Adipose tissue (tissue), 3 donors: ENCODE measurements around the gene RPS25. TPM values are rescaled to one million over a fixed set of nuclear protein-coding genes. Genes with fewer than 3 reads are reported as not detected.
"Not testable (repeated sequence)": the region's sequence is repeated elsewhere in the genome, so short reads cannot be mapped to it uniquely, and the experiment has no call there.

Experiments used
- H3K27ac ChIP-seq: one replicate; pipeline ENCODE4 v1.5.1; 2013; ENCODE audit warnings: low read depth, low read length
- whole genome bisulfite sequencing, 3 donors: extraction: QIAGEN DNeasy Blood & Tissue Kit; methylation state at CpG; one replicate each; pipeline ENCODE4 v1.1.7; 2013; 5-methylcytosine and 5-hydroxymethylcytosine counted together
- polyA plus RNA-seq, 3 donors: library from polyadenylated mRNA; stranded (reverse); fragments of 200-250 nt; gene quantifications; one replicate each; pipeline ENCODE4 v1.2.3, GENCODE V29; 2013
- donor health status: healthy with polysubstance abuse.
- donor health status: Bipolar disorder and iron deficiency.
- donor health status: healthy.

RPS25 gene
- polyA plus RNA-seq, 3 donors = 1,274 to 4,411 (median 1,949) TPM

DNA sequence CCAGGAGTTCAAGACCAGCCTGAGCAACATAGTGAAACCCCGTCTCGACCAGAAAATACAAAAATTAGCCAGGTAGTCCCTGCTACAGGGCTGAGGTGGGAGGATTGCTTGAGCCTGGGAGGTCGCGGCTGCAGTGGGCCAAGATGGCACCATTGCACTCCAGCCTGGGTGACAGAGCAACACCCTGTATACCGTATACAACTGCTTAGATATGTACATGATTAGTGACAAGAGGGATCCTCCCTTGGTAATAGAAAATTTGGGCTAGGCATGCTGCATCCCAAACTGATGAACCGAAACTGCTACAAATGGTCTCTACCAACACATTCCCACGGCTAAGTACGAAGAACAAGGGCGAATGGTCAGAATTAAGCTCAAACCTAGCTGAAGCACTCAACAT, 24.8 kb upstream of the RPS25 start:
- 83 to 91% (median 91%) methylated on average over 9 of the region's 9 CpGs for WGBS, 3 donors
- no peak overlapping the region for H3K27ac ChIP-seq

DNA sequence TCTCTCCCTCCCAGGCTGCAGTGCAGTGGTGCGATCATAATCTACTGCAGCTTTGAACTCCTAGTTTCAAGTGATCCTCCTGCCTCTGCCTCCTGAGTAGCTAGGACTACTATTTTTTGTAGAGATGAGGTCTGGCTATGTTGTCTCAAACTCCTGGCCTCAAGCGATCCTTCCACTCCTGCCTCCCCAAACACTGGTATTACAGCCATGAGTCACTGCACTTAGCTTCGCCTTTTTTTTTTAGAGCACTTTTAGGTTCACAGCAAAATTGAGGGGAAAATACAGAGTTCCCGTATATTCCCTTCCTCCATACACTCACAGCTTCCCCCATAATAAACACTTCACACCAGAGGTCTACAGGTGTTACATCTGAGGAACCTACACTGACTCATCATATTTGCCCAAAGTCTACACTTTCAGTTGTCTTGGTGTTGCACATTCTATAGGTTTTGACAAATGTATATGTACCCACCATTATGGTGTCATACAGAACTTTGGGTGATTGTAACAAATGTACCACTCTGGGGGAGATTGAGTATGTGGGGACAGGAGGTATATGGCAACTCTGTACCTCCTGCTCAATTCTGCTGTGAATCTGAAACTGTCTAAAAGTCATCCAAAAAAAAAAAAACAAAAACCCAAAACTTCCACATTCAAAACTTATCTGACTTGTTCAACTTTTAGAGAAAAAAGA, 23.8 kb upstream of the RPS25 start:
- WGBS, 3 donors = 90 to 95% (median 91%) methylated on average over 4 of the region's 4 CpGs

GRCh38 chr11:119039471-119039870, 21.3 kb upstream of the RPS25 start:
- H3K27ac ChIP-seq = not testable (repeated sequence)
- whole genome bisulfite sequencing, 3 donors = 19 to 63% (median 25%) methylated on average over 7 to 11 of the region's 11 CpGs

More for the DNA sequence above, 23.8 kb upstream of the RPS25 start:
- H3K27ac ChIP-seq = no peak overlapping the region

DNA sequence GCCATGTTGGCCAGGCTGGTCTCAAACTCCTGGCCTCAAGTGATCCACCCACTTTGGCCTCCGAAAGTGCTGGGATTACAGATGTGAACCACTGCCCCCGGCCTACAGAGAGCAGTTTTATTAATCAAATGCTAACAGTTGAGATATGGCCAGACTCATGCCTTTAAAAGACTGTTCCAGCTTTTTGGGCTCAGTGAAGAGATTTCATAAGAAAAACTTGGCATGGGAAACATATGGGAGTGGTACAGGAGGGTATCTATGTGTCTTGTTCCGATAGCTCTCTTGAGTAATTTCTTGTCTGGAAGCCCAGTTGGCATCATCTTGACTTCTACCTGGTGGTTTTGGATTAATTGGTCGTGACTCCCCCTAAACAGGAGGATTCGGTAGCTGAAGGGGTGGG, 20.7 kb upstream of the RPS25 start:
- WGBS, 3 donors = 74 to 85% (median 82%) methylated on average over 5 of the region's 5 CpGs
- no peak overlapping the region for H3K27ac ChIP-seq

DNA sequence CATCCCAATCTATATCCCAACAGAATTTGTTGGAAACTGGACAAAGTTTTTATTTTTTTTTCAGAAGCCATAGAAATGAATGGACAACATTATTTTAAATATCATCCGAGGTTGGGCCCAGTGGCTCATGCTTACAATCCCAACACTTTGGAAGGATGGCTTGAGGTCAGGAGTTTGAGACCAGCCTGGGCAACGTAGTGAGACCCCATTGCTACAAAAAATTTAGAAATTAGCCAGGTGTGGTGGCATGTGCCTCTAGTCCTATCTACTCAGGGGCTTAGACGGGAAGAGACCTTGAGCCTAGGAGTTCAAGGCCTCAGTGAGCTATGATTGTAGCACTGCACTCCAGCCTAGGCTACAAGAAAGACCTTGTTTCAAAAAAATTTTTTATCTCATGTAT, 16.7 kb upstream of the RPS25 start:
- 77 to 93% (median 90%) methylated on average over 3 of the region's 3 CpGs for WGBS, 3 donors
- H3K27ac ChIP-seq = no peak overlapping the region

DNA sequence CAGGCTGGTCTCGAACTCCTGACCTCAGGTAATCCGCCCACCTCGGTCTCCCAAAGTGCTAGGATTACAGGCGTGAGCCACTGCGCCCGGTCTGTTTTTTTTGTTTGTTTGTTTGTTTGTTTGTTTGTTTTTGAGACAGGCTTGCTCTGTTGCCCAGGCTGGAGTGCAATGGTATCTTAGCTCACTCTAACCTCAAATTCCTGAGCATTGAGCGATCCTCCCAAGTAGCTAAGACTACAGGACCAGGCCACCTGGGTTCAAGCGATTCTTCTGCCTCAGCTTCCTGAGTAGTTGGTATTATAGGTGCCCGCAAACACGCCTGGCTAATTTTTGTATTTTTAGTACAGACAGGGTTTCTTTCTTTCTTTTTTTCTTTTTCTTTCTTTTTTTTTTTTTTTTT, 15.3 kb upstream of the RPS25 start:
- WGBS, 3 donors = 83 to 96% (median 88%) methylated on average over 10 of the region's 10 CpGs
- not testable (repeated sequence) for H3K27ac ChIP-seq

- 77 to 88% (median 80%) methylated on average over 8 to 9 of the region's 9 CpGs for WGBS, 3 donors
- H3K27ac ChIP-seq = no peak overlapping the region
These were observed 13.8 kb upstream of the RPS25 start for GRCh38 chr11:119031912-119032280.

DNA sequence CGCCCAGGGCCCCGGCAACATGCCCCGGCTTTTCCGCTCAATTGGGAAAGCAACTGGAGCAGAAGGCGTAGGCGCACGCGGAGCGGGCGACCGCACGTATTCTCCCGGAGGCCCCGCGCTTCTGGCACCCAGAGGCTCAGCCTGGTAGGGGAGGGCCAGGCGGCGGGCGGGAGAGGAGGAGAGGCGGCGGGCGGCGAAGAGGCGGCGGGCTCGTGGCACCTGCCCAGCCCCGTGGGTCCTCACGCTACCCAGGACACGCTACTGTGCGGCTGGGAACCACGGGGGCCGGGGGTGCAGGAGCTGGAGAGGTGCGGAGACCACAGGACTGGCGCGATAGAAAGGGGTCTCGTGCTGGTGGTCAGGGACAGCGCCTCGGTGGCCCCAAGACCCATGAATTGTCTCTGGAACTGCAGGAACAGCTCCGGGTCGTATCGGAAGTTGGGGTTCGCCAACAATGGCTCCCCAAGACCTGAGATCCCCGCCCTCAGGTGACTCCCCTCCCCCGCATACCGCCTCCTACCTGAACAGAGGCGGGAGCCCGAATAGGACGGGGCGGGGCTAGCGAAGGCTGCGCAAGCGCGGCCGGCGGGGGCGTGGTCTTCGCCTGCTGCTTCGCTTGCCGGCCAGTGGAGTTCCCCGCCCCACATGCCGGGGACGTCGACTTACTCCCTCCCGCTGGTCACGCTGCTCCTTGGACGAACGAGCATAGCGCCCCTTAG, 12.3 kb upstream of the RPS25 start, which contains the start of gene SLC37A4:
Gene SLC37A4 (minus strand): TSS at position 549 of the 719 bp plus-strand sequence.
- no peak within 1 kb of the TSS for H3K27ac ChIP-seq
- 0 to 1% (median 0%) methylated on average over 58 to 67 of the region's 67 CpGs for WGBS, 3 donors

DNA sequence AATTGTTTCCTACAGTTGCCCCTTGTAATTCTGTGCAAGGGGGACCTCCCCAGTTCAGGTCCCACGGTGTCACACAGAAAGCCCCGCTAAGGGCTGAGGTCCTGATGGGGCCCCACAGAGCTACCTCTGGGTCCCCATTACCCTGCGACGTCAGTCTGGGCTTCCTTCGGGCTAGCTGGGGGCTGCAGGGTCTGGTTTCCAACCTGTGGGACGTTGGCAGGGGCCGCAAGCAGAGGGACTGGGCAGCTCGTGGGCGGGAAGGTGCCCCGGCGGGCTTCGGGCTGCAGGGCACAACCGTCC, 11.8 kb upstream of the RPS25 start:
- 1 to 7% (median 3%) methylated on average over 13 of the region's 13 CpGs for WGBS, 3 donors

DNA sequence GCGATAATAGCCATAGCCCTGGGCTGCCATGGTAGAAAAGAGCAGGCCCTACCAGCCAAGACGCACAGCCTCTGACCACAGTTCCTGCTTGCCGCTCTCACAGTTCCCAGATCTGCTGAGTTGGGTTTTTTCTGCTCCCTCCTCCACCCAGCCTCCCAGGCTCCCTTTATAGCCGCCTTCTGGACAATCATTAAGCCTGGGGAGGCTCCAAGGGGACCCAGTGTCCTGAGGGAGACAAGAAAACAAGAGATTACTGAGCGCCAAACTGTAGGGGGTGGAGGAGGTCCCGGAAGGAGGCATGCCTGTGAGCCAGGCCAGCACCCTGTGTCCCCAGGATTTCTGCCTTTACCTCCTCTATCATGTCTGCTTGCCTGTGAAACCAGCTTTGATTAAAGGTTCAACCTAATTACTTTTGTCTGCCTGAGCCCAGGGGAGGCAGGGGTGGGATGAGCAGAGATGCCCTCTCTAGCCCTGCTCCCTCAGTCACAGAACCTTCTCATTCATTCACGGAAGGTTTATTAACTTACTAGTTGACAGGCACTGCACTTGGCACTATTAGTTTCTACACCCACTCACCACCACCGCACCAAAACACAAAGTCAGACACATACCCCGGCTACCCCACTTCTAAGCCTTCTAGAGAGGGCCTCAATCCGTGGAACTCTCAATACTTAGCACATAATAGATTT, 11.3 kb upstream of the RPS25 start:
- no peak overlapping the region for H3K27ac ChIP-seq
- 23 to 60% (median 58%) methylated on average over 10 of the region's 10 CpGs for WGBS, 3 donors

More for the DNA sequence above, 11.8 kb upstream of the RPS25 start:
- no peak overlapping the region for H3K27ac ChIP-seq

DNA sequence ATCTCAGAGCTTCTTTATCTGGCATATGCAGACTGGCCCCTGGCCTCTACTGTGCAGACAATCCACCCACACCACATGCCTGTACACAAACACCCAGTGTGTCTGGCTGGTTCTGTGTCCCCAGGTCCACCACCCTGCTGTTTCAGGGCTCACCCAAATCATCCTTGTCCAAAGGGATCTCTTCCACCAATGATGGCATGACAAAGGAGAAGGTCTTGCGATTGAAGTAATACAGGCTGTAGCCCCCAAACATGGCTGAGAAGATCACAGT, 10.9 kb upstream of the RPS25 start:
- H3K27ac ChIP-seq = no peak overlapping the region
- WGBS, 3 donors = 31 to 94% (median 89%) methylated on average over 1 of the region's 1 CpG

DNA sequence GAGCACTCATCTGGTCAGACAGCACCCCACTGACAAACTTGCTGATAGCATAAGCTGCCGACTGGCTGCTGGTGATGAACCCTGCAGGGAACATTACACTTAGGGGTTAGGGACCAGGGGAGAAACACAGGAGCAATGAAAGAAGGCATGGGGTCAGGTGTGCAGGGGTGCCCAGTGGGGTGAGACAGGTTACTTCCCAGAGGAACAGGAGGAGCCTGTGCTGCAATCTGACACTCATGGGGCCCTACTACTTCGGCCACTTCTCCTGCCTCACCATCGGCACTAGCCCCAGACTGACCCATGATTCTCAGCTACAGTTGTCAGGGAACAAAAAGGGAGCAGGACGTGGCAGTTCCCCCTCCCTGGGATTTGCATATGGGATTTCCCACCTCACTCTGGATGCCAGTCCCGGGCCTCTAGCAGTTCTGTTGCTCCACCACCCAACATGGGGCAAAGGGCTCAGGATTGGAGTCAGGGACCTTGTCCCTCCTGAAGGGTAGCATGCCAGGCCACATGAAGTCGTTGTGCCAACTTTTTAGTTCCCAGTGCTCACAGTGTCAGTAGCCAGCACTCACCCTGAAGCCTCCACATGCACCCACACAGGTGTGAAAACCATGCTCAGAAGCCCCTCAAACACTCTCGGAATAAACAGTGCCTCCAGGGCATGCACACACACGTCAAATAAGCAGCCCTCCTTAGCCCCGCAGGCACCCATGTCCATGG, 10.4 kb upstream of the RPS25 start:
- WGBS, 3 donors = 50 to 85% (median 81%) methylated on average over 9 of the region's 9 CpGs
- H3K27ac ChIP-seq = no peak overlapping the region

GRCh38 chr11:119027561-119028345, 9.6 kb upstream of the RPS25 start:
- no peak overlapping the region for H3K27ac ChIP-seq
- WGBS, 3 donors = 93 to 96% (median 95%) methylated on average over 9 of the region's 9 CpGs

GRCh38 chr11:119026970-119027369, 8.8 kb upstream of the RPS25 start:
- no peak overlapping the region for H3K27ac ChIP-seq
- 61 to 100% (median 94%) methylated on average over 2 of the region's 2 CpGs for WGBS, 3 donors

- WGBS, 3 donors = 86 to 88% (median 87%) methylated on average over 16 of the region's 16 CpGs
- H3K27ac ChIP-seq = no peak overlapping the region
These were observed 8.0 kb upstream of the RPS25 start for GRCh38 chr11:119025978-119026766.

- no peak overlapping the region for H3K27ac ChIP-seq
- 85 to 93% (median 91%) methylated on average over 5 of the region's 5 CpGs for WGBS, 3 donors
These were observed 7.4 kb upstream of the RPS25 start for GRCh38 chr11:119025541-119025940.

DNA sequence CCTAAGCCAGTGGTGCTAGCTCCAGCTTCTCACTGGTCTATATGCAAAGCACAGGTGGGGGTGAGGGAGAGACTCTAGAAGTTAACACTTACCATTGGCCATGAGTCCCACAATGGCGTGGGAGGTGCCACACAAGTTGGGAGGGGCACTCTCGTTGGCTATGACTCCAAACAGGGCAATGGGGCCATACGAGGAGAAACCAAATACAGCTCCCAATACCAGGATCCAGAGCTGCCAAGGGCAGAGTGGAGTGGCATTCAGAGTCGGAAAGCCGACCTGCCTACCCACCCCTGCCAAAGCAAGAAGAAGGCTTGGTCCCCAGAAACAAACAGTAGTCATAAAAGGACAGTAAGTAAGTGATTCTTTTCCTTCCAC, 6.9 kb upstream of the RPS25 start:
- H3K27ac ChIP-seq = no peak overlapping the region
- 62 to 73% (median 72%) methylated on average over 5 of the region's 5 CpGs for WGBS, 3 donors
